Inflammatory macrophage treated with lipopolysaccharide for 4 hours (primary cell): ENCODE data around the gene ZCWPW2.

ENCODE experiments used
- DNase-seq: peaks from one replicate; pipeline ENCODE4 v3.0.0-alpha.2; 2020

Gene ZCWPW2

GRCh38 chr3:28348629-28349468 lies at the start of gene ZCWPW2, which contains the start of gene AZI2:
TSS of gene ZCWPW2 (plus strand) at chr3:28348721. CDS start at chr3:28413069, 64,348 bp downstream.
TSS of gene AZI2 (minus strand) at chr3:28348824. CDS start at chr3:28340617, 8,207 bp downstream.
- peak; percentile 97 for DNase-seq

GRCh38 chr3:28299705-28300104 lies 48.8 kb upstream of the ZCWPW2 start:
- no peak for DNase-seq

GRCh38 chr3:28300345-28300962 lies 48.1 kb upstream of the ZCWPW2 start:
- no peak for DNase-seq

- no peak for DNase-seq
These were observed 46.8 kb upstream of the ZCWPW2 start for GRCh38 chr3:28301688-28302087.

GRCh38 chr3:28308196-28308595 lies 40.3 kb upstream of the ZCWPW2 start:
- peak; percentile 81 for DNase-seq

GRCh38 chr3:28315711-28316110 lies 32.8 kb upstream of the ZCWPW2 start:
- DNase-seq = no peak

- DNase-seq = no peak
These were observed 32.3 kb upstream of the ZCWPW2 start for GRCh38 chr3:28316226-28316625.

GRCh38 chr3:28317438-28318022 lies 31.0 kb upstream of the ZCWPW2 start:
- peak; percentile 50 for DNase-seq

GRCh38 chr3:28320981-28321380 lies 27.5 kb upstream of the ZCWPW2 start:
- no peak for DNase-seq

GRCh38 chr3:28322464-28322863 lies 26.1 kb upstream of the ZCWPW2 start:
- DNase-seq = no peak

- no peak for DNase-seq
These were observed 22.0 kb upstream of the ZCWPW2 start for GRCh38 chr3:28326458-28326926.

GRCh38 chr3:28328188-28329151 lies 20.1 kb upstream of the ZCWPW2 start:
- peak; percentile 54 for DNase-seq

- DNase-seq = no peak
These were observed 14.0 kb upstream of the ZCWPW2 start for GRCh38 chr3:28334552-28334951.

- no peak for DNase-seq
These were observed 13.3 kb upstream of the ZCWPW2 start for GRCh38 chr3:28335246-28335645.

GRCh38 chr3:28337230-28337629 lies 11.3 kb upstream of the ZCWPW2 start:
- DNase-seq = no peak

GRCh38 chr3:28343144-28343543 lies 5.4 kb upstream of the ZCWPW2 start:
- DNase-seq = no peak

GRCh38 chr3:28345690-28346089 lies 2.8 kb upstream of the ZCWPW2 start:
- no peak for DNase-seq

- DNase-seq = peak; percentile 97
These were observed 902 bp upstream of the ZCWPW2 start for GRCh38 chr3:28347374-28348264.

GRCh38 chr3:28348265-28348628 lies 274 bp upstream of the ZCWPW2 start:
- peak; percentile 99 for DNase-seq

- peak; percentile 47 for DNase-seq
These were observed 1.0 kb downstream of the ZCWPW2 start for GRCh38 chr3:28349469-28350000.

GRCh38 chr3:28376424-28376823 lies 27.9 kb downstream of the ZCWPW2 start:
- DNase-seq = peak; percentile 94
